ENCODE results near the gene CFAP69.
"Not testable (repeated sequence)": the region's sequence is repeated elsewhere in the genome, so short reads cannot be mapped to it uniquely, and the experiment has no call there.

The CFAP69 gene

GRCh38 chr7:90272242-90272641 is 27.3 kb downstream of the CFAP69 start:
- DNase-seq (ENCODE audit: low spot score), result no peak

DNA sequence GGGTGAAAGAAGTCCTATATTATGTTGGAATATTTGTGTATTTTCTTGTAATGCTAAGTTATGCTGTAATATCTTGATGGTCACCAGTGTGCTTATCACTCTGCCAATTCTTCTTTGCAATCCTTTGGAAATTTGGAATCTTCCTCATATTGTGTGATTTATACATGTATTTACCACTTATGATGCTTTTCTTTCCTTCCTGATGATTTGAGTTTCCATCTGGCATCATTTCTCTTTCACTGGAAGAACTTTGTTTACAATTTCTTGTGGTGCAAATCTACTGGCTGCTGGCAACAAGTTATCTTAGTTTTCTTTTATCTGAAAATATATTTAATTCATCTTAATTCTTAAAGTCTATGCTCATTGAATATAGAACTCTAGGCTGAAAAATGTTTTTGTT is 29.2 kb downstream of the CFAP69 start:
- no peak for DNase-seq (ENCODE audit: low spot score)

DNA sequence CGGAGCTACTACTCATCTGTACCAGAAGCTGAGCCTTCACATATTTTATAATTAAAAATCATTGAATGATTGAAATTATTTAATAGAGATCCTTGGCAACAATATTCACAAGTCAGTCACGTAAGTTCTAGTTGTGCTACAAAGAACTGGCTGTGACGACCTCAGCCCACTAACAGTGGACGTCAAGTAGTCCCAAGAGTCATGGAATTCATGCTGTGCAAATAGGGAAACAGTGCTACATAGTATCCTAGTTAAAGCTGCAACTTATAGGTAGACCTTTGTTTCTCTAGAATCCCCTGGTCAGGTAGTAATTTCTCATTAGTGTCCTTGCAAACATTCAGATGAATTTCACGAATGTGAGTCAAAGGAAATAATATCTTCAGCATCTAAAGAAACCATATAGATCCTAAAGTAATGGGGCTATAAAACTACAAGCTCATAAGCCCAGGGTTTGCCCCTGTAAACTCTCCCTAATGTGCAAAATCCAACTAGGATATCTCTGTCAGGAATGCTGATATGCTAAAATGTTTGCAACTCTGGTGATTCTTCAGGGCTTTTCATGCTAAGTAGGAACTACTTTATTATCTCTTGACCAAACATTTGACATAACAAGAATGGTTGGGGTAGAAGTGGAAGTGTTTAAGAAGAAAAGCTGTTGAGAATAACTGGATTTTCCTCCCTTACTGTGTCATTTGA is 31.2 kb downstream of the CFAP69 start:
- DNase-seq (ENCODE audit: low spot score), result no peak

DNA sequence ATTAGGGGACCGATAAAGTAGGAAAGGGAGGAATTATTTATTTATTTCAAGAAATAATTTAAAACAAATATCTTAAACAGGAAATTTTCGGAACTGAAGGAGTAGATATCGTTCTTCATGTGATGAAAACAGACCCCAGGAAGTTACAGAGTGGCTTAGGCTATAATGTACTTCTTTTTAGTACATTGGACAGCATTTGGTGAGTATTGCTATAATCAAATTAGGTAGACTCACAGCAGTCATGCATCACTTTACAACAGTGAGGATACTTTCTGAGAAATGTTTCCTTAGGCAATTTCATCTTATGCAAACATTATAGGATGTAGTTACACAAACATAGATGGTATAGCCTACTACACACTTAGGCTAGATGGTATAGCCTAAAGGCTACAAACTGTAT is 43.2 kb downstream of the CFAP69 start:
- DNase-seq (ENCODE audit: low spot score), result no peak

GRCh38 chr7:90290244-90291113 is 45.5 kb downstream of the CFAP69 start:
- no peak for DNase-seq (ENCODE audit: low spot score)

- peak; percentile 57 for DNase-seq (ENCODE audit: low spot score)
Measured at GRCh38 chr7:90298145-90299038, 53.4 kb downstream of the CFAP69 start.

- no peak for DNase-seq (ENCODE audit: low spot score)
Measured at GRCh38 chr7:90303241-90303640, 58.3 kb downstream of the CFAP69 start.

GRCh38 chr7:90309872-90310271 is 64.9 kb downstream of the CFAP69 start:
- no peak for DNase-seq (ENCODE audit: low spot score)

DNA sequence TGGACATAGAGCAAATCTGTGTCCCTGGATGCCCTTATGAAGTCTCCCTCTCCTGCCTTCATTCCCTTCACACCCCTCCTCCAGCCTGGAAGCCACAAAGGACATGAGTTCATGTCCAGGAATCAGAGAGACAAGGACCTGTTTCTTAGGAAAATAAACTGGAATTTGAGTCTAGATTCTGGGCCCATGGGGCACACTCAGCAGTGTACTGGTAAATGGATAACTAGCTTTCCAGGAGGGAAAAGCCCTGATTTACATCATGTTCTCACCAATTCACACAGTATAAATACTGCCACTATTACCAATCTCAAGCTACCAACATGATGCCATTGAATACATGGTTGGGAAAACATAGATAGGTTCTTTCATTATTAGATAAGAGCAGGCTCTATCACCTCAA is 66.2 kb downstream of the CFAP69 start:
- no peak for DNase-seq (ENCODE audit: low spot score)

- peak; percentile 41 for DNase-seq (ENCODE audit: low spot score)
Measured at GRCh38 chr7:90312745-90313144, 67.8 kb downstream of the CFAP69 start.

DNA sequence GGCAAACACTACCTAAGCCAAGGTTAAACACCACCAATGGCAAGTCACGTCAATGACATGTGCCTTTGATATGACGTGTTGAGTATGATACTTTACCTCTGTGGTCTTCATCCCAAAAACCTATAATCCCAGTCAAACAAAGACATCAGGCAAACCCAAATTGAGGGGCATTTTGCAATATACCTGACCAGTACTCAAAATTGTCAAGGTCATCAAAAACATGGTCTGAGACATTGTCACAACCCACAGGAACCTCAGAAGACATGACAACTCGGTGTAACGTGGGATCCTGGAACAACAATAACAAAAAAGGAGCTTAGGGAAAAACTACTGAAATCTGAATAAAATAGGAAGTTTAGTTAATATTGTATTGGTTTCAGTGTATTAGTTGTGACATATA is 68.9 kb downstream of the CFAP69 start:
- DNase-seq (ENCODE audit: low spot score), result no peak

DNA sequence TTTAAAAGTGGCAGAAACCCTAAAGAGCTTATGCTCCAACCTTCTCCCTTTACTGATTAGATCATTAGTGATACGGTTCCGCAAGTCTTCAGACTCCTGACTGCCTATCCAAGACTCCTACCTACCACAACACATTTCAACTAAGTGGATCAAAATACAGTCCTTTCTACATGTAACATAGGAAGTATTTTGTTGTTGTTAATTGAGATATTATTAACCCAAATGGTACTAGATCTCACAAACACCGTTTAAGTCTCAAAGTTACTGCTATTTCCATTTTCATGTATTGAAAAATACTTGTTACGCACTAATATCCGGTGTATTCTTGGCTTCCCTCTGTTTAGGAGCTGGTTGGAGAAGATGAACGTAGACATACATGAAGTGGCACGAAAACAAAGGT is 75.0 kb downstream of the CFAP69 start:
- no peak for DNase-seq (ENCODE audit: low spot score)

DNA sequence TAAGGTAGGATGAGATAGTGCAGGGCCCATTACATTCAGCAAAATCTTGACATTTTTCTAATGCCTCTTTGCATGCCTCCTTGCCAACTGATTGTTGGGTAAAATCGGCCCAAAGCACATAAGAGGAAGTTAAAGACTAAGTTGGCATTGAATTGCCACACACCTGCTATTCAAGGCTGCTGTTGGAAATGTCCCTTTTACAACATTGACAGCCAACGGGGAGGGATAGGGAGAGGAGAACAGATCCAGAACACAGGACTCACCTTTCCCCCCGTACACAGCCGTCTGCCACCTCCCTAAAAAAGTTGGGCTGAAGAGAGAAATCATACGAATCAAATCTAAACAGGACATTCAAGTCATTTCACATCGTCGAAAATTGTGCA is 75.4 kb downstream of the CFAP69 start:
- DNase-seq (ENCODE audit: low spot score), result no peak

DNA sequence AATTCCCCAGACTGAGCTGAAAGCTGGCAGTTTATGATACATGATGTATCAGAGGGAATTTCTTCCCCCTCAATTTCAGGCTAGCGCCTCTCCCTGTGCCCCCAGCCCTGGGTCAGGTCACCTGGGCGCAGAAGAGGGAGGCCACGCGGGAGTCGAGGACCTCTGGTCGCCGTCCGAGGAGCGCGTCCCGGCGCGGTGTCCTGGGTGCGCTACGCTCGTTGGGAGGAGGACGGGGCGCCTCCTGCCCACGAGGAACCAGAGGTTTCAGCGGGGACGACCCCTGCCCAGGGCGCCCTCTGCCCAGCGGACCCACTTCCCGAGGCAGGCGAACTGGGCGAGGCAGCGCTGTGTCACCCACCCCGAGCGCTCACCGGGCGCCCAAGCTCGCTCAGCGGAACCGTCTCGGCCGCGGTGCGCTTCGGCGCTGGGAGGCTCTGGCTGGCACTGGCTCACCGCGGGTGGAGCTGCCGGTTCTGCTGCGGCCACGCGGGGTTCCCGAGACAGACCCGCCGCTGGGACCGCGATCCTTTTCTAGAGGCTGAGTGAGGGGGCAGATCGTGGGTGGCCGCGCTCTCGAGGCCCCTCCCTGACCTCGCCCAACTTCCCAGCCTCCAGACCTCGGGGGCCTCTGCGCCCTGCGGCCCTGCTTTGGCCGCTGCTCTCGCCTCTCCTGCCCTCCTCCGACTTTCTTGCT is 76.0 kb downstream of the CFAP69 start, which contains the start of gene FAM237B:
Gene FAM237B, minus strand, starts transcription at position 504 of the 694 bp plus-strand sequence. CDS start 1,556 bp downstream, outside the sequence.
- DNase-seq (ENCODE audit: low spot score), result no peak

GRCh38 chr7:90322837-90323236 is 77.9 kb downstream of the CFAP69 start:
- DNase-seq (ENCODE audit: low spot score), result no peak

DNA sequence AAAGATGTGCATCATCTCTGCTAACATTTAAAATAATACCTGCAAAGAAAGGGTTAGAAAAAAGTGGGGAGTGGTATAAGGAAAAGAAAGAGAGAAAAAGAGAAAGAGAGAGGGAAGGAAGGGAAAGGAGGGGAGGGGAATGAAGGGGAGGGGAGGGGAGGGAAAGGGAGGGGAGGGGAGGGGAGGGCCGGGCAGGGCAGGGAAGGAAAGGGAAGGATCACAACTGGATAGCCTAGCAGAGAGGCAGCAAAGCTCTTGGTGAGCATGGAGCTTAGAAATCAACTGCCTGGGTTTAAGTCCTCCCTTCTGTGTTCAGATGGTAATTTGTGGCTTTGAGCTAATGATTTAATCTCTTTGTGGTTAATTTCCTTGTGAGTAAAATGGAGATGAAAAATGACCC is 81.5 kb downstream of the CFAP69 start:
- DNase-seq (ENCODE audit: low spot score), result no peak

DNA sequence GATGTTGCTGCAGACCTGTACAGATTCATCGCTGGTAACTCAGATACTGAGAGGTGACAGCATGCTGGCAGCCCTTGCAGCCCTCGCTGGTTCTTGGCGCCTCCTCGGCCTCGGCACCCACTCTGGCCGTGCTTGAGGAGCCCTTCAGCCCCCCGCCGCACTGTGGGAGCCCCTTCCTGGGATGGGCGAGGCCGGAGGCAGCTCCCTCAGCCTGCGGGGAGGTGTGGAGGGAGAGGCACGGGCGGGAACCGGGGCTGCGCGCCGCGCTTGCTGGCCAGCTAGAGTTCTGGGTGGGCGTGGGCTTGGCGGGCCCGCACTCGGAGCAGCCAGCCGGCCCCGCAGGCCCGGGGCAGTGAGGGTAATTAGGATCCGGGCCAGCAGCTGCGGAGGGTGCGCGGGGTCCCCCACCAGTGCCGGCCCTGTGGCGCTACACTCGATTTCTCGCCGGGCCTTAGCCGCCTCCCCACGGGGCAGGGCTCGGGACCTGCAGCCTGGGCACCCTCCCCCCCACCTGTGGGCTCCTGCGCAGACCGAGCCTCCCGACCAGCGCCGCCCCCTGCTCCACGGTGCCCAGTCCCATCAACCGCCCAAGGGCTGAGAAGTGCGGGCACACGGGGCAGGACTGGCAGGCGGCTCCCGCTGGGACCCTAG is 89.3 kb downstream of the CFAP69 start:
- DNase-seq (ENCODE audit: low spot score), result no peak

DNA sequence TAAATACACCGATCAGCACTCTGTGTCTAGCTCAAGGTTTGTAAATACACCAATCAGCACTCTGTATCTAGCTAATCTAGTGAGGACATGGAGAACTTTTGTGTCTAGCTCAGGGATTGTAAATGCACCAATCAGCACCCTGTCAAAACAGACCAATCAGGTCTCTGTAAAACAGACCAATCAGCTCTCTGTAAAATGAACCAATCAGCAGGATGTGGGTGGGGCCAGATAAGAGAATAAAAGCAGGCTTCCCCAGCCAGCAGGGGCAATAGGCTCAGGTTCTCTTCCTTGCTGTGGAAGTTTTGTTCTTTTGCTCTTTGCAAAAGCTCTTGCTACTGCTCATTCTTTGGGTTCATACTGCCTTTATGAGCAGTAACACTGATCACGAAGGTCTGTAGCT is 90.0 kb downstream of the CFAP69 start:
- DNase-seq (ENCODE audit: low spot score), result not testable (repeated sequence)

GRCh38 chr7:90337106-90337505 is 92.1 kb downstream of the CFAP69 start:
- no peak for DNase-seq (ENCODE audit: low spot score)

GRCh38 chr7:90345016-90345415 is 100.0 kb downstream of the CFAP69 start:
- DNase-seq (ENCODE audit: low spot score), result no peak

All from pons (tissue), 1 donor.